HUDEP-2 (cell line): ENCODE results near the gene GSN.
"Not testable (repeated sequence)": the region's sequence is repeated elsewhere in the genome, so short reads cannot be mapped to it uniquely, and the experiment has no call there.

Source experiments
- DNase-seq, 76 experiments: peaks; one replicate each; lab custom pipeline; 2025; ENCODE audit not compliant: unreplicated experiment in 76 of 76; lab: John Stamatoyannopoulos, UW

Gene GSN

DNA sequence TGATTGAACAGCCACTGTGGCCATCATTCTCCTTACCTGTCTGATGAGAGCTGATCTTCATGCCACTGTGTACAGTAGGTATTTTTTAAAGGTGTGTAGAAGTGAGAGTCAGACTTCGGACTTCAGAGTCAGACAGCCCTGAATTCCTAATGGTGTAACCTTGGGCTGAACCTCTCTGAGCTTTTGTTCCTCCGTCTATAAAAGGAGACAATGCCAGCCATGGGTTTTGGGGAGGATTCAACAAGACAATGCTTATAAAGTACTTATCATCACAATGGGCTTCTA is 18.7 kb downstream of the GSN start:
- no peak for DNase-seq

- DNase-seq: peak in 53 of 76 experiments; percentile 9 to 67 (median 39)
Measured at GRCh38 chr9:121286973-121287741, 19.2 kb downstream of the GSN start.

GRCh38 chr9:121288673-121289025 is 20.7 kb downstream of the GSN start:
- peak in 3 of 76 experiments; percentile 8 to 9 (median 9) for DNase-seq

GRCh38 chr9:121289026-121289771 is 21.2 kb downstream of the GSN start:
- DNase-seq: no peak

DNA sequence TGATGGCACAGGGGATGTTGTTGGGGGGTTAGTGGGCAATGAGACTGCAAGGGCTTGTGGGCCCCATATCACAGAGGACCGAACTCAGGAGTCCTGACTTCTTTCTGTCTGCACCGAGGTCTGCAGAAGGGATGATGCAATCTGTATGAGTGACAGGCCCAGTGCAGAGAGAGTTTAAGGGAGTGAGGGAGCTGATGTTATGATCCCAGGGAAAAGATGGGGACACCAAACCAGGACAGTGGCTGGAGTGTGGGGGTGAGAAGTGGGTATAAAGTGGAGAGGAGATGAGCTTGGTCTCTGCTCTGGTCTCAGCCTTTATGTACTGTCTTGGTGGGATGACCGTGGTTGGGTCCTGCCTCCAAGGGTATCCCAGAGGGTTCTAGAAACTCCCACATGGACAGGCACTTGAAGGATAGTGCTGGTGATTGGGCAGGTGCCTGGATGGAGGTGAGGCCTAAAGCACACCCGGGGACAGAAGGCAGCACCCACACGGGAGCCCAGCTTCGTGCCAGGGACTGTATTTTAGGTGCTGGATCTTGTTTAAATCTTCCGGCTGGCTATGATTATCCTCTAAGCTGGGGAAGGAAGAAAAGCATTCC is 21.9 kb downstream of the GSN start:
- DNase-seq: no peak

DNA sequence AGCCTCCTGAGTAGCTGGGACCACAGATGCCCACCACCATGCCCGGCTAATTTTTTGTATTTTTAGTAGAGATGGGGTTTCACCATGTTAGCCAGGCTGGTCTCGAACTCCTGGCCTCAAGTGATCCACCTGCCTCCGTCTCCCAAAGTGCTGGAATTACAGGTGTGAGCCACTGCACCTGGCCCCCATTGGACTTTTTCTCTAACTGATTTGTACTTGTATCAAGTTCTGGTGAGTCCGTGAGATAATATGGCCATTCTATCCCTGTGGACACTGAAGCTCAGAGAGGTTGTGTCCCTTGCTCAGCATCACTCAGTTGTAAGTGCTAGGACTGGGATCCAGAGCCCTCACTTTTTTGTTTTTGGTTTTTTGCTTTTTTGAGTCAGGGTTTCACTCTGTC is 23.6 kb downstream of the GSN start:
- not testable (repeated sequence) for DNase-seq

- DNase-seq: no peak
Measured at GRCh38 chr9:121292051-121292450, 24.1 kb downstream of the GSN start.

DNA sequence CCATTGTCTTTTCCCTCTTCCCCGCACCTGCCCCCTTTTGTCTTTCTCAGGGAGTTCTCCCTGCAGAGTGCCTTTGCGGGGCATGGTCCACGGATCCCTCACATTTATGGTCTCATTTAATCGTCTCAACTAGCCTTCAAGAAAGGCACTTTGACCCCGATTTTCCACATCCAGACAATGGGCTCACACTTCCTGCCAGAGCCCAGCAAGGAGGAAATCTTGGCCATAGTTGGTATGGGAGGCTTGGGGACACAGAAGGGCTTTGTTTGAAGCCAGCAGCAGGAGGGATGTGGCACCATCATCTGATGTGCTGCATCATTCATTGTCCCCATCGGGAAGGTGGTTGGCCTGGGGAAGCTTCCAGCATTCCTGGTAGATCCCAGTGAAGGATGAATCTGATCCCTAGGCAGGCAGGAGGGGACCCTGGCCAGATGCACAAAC is 24.9 kb downstream of the GSN start:
- no peak for DNase-seq

DNA sequence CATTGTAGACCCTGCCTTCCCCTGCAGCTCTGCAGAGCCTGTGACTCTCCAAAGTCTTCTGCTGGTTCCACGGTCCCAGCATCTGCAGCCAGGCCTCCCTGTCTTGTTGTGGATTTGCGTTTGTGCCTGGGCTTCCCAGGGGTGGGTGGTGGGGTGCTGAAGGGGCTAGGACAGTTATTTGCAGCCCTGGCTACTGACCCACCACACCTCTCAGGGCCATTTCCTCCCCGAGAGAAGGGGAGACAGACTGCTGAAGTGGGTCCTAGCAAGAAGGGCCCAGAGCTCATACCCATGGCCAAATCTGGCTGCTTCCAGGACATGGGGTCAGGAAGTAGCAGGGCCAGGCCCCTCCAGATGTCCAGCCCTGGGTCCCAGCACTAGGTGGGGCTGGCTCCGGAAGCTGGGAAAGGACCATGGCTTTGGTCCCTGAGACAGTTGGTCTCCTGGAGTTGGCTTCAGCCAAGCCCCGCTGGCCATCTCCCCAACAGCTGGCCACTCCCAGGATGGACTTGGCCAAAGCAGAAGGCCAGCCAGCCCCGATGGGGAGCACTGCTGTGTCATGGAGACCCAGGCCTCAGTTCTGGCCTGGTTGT is 26.3 kb downstream of the GSN start:
- no peak for DNase-seq

DNA sequence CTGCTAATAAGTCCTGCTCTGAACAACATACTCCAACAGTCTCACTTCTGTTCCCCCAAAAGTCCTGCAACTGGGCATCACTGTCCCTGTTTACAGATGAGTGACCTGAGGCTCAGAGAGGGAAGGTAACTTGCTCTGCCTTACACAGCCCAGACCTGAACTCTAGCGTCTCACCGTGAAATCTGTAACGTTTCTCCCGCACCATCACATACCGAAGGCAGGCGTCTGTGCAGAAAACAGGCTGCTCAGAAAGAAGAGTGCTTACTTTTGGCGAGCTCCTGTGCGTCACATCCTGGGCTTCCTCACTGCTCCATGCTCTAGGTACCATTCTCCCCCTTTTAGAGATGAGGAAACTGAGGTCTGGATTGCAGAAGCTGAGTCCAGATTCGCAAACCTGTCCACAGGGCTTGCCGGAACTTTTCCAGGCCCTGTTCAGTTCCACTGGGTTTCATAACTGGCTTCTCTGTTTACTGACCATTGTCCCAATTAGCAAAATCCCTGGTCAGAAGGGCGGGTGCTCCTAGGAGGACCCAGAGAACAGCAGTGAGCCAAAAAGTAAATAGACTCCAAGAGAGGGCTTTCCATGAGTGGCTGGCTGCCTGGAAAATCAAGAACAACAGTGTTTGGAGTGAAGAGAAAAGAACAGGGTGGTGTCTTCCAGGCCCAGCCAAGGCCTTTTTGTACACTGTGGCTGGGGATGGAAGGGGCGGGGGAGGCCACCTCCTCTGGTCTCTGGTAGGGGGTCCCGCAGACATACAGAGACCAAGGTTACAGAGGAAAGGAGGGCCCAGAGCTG is 27.1 kb downstream of the GSN start:
- DNase-seq: no peak

GRCh38 chr9:121295662-121296191 is 27.8 kb downstream of the GSN start:
- DNase-seq: no peak

- no peak for DNase-seq
Measured at GRCh38 chr9:121296213-121297127, 28.5 kb downstream of the GSN start.

- no peak for DNase-seq
Measured at GRCh38 chr9:121297389-121297788, 29.4 kb downstream of the GSN start.

- DNase-seq: no peak
Measured at GRCh38 chr9:121298016-121298538, 30.1 kb downstream of the GSN start.

DNA sequence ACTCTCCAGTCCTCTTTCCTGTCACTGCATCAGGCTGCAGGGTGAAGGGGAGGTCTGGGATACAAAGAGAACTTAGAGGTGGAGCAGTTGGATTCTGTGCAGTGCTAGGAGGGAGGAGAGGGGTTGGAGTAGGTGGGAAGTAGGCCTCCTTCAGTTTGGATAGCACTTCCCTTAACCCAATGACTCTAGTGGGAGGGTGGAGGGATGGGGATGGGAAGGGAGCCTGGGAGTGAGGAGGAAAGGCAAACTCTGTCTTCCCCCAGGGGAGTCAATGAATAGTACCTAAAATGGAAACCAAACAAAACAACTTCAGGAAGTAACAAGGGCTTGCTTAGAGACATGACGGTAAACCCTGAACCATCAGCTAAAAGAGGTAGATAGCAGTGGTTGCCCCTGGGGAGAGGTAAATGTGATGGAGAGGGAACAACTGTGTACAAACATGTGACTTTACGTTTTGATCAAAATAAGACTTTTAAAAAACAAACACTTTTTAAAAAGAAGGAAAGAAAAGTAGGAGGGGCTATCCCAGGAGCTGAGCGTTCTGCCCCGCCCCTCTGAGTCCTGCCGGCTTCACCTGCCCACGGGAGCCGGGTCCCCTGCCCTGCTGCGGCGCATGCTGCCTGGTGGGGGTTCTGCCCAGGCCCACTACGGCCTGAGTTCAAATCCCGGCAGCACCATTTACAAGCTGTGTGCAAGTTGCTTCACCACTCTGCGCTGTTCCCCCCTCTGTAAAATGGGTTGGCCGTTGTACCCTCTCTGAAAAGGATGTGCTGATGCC is 30.9 kb downstream of the GSN start:
- no peak for DNase-seq

- peak in 1 of 76 experiments; percentile 16 for DNase-seq
Measured at GRCh38 chr9:121299467-121300282, 31.7 kb downstream of the GSN start.

DNA sequence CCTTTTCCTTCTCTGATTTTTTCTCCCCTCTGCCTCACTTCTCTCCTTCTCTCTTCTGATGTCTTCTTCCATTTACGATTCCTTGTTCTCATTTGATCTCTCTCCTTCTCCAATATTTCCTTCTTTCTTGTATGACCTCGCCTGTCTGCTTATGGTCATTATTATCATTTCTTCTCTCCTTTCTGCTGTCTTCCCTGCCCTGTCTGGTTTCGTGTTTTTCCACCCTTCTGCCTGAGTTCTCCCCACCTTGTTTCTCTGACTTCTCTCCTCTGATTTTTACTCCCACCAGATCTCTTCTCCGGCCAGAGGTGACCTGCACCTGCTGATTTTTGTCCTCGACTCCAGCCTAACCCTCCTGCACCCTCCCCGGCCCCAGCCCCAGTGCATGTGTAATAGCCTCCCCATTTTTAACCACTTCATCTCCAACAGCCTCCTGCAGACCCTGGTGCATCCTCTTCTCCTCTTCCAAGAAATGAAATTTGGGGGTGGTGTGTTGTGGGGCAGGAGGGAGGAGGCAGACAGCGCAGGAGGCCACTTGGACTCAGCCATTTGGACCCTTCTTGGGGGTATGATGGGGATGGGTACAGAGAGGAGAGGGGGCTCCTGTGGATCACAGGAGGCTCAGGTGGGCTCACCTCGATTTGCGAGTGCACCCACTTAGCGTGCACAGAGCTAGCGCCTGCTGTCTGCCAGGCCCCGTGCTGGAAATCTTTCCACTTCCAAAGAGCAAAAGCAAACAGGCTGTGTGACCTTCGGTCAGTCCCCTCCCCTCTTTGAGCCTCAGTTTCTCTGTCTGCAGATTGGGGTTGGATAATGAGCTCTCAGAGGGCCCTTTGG is 32.5 kb downstream of the GSN start:
- DNase-seq: no peak
